Astrocyte of the spinal cord (primary cell): Measurements from ENCODE around the gene ATP2B3.

Experiments used
- DNase-seq: peaks from one replicate; pipeline ENCODE4 v3.0.0; 2011; ENCODE audit warnings: low read depth, low spot score
- H3K4me3 ChIP-seq: 2 replicates; pipeline ENCODE4 v1.5.1; 2011; ENCODE audit warnings: low read depth, mild to moderate bottlenecking, low read length, moderate library complexity
- CTCF ChIP-seq: IDR thresholded peaks from 2 replicates; pipeline ENCODE4 v1.5.1; 2012; ENCODE audit warnings: low read depth, mild to moderate bottlenecking, low read length, inconsistent platforms
- in situ Hi-C: cut with HindIII; loops from 2 replicates; pipeline ENCODE4 v1.10.0; 2017; ENCODE audit warnings: low sequenced_read_pairs

The ATP2B3 gene

DNA sequence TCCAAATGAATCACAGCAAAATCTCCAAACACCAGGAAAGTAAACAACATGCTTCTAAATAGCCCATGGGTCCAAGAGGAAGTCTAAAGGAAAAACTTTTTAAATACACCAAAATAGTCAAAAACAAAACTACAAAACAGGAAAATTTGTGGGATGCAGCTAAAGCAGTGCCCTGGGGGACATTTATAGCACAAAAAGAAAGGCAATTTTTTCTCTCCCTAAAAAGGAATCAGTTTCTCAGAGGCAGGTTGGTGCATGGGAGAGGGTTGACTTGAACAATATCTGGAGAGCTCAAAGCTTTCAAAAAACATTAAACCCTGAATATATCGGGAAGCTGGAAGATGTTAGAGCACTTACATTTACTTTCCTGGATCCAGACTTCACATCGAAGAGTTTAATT lies 113.9 kb downstream of the ATP2B3 start:
- in situ Hi-C loops: no loop called here
- no peak for DNase-seq
- no peak overlapping the region for H3K4me3 ChIP-seq
- no peak for TF ChIP-seq CTCF

DNA sequence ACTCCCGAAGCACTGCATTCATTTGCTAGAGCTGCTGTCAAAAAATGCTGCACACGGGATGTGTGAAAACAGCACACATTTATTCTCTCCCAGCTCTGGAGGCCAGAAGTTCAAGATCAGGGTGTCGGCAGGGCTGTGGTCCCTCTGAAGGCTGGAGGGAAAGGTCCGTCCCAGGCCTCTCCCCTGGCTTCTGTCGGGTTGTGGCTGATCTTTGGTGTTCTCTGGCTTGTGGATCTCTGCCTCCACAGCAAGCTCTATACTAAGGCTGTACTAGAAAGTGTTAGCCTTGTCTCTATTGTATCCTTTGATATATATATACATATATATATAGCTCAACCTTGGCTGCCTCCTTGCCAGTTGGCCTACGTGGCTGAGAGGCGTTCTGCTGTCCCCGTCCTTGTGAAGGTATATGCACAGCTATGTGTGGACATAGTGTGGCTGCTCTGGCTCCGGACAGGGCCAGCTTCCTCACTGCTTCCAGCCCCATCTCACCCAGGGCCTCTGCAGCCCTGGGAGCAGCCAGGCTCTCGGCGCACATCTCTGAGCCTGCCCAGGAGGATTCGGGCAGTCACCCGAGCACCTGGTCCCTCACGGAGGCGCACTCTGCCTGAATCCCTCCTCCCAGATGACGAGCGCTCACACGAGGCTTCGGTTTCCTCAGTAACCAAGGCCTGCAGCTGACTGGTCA lies 114.6 kb downstream of the ATP2B3 start:
- no peak overlapping the region for H3K4me3 ChIP-seq
- in situ Hi-C loops: no loop called here

More for the DNA sequence above, 114.6 kb downstream of the ATP2B3 start:
- TF ChIP-seq CTCF: no peak
- no peak for DNase-seq
